ENCODE measurements around the gene C2orf76.

C2orf76 gene

DNA sequence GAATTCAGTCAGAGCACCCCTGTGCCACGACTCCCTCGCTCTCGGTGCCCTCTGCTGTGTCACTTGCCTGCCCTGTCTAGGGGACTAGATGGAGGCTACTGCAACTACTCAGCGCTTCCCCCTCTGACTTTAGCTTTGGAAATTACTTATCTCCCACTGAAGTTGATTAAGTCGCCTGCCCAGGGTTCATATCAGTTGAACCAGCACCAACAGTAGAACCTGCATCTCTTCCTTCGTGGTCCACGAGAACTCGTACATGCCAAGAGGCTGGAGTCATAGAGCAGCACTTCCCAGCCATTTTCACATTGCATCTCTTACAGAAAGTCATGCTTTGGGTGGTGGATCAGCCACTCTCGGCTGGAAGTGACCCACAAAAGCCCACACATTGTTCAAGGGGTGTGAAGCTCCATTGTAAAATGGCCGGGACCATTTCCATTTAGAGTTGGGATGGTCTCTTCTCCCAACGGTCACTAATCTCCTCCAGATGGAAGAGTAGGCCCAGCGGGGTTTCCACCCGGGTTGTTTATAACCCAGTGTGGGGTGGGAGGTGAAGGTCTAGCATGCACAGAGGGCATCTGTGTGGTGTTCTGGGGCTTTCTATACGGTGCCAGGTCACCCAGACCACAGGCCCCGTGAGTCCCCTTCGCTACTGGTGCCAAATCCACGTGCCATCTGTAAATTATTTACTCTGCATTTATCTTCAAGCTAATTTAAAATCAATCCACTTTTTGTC, 105.0 kb downstream of the C2orf76 start:
- DNase-seq, result no peak

GRCh38 chr2:119260646-119261492, 105.8 kb downstream of the C2orf76 start:
- DNase-seq, result no peak

DNA sequence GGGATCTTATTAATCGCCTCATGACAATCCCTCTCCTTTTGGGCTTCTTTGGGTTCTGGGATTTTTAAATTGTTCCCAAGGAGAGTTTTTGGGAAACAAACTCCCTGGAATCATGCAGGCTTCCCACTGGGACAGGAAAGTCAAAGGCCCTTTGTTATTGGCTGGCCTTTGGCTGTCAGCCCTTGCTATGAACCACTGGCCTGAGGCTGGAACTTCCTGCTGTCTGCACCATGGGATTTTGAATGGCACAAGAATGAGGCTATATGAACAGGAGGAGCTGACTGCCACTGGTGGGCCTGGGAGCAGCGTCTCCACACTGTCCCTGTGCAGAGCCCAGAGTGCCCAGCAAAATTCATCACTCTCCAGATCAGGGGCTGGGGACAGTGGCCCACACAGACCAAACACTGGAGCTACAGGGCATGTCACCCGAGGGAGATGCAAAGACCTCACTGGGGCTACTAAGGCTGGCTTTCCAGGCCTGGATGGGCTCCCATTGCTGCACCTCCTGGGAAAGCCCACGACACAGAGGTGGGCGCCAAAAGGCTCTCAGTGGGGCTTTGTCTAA, 107.3 kb downstream of the C2orf76 start:
- DNase-seq, result no peak

DNA sequence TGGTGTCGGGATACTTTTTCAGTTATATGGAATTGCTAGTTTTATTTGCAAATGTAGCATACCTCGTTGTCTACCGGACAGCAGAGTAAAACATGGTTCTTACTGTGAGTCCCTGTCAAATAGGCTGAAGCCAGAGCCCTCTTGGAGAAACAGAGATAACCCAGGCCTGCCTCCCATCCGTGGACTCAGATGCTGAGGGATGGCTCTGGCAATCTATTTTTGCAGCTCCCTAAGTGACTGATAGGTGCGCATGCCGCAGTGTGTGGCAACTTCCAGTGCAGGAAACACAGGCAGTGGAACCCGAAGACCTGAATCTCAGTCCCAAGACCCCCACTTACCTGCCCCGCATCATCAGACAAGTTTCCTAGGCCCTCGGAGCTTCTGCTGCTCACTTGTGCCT, 109.4 kb downstream of the C2orf76 start:
- DNase-seq, result no peak

DNA sequence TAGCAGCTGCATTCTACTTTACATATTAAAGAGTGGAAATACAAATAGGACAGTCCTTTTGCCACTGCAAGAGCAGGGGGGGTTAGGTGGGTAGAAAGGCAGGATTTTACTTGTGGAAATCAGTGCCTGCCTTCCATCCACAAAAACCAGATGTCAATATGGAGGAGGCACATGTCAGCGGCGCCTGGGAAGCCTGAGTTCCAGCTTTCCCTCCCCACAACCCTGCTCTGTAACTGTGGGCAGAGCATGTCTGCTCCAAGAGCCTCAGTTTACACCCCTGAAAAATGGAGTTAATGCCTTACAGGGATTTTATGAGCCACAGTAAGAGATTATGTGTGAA, 110.1 kb downstream of the C2orf76 start:
- DNase-seq, result no peak

GRCh38 chr2:119255760-119256581, 110.7 kb downstream of the C2orf76 start:
- no peak for DNase-seq

DNA sequence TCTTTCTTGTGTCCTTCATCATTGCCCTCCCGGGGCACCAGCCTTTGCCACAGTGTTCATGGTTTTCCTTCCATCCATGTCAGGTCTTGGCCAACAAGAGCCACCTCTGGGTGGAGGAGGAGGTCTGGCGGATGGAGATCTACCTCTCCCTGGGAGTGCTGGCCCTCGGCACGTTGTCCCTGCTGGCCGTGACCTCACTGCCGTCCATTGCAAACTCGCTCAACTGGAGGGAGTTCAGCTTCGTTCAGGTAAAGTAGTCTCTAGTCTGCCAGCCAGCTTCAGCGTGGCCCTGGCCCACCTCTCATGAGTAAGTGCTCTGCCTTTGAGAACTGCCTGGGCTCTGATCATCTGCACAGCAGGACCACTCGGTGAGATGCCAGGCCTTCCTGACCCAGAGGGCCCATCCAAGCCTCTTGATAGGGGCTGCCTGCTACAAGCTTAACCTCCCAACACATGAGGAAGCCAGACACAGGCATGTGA, 112.0 kb downstream of the C2orf76 start:
- no peak for DNase-seq

- DNase-seq, result no peak
These were observed 112.7 kb downstream of the C2orf76 start for GRCh38 chr2:119253760-119254600.

- no peak for DNase-seq
These were observed 113.4 kb downstream of the C2orf76 start for GRCh38 chr2:119253114-119253702.
